Body of pancreas (tissue), 4 donors: ENCODE data around the gene MYO15B. TPM values are rescaled to one million over a fixed set of nuclear protein-coding genes. Genes with fewer than 3 reads are reported as not detected.
A peak's percentile ranks its signal among the peaks of the same experiment; 100 is the strongest.

Source experiments
- ATAC-seq: fragments of 150-250 bp; one replicate; pipeline ENCODE4 v1.9.1; 2016
- DNase-seq, 4 donors: peaks; one replicate each; pipeline ENCODE4 v3.0.0-alpha.2; 2019
- H3K27ac ChIP-seq, 4 donors: fragments of 200-600 bp; sonication (generic); 1 replicate in 3 of 4; 2 replicates in 1 of 4; pipeline versions ENCODE4 v1.5.1 to v1.6.1; 2016 to 2019; ENCODE audit warnings: mild to moderate bottlenecking in 1 of 4, mixed read lengths in 1 of 4, moderate library complexity in 1 of 4
- H3K27me3 ChIP-seq, 2 donors: fragments of 200-600 bp; sonication (generic); one replicate each; pipeline ENCODE4 v1.6.0; 2016; ENCODE audit warnings: mild to moderate bottlenecking in 1 of 2
- H3K36me3 ChIP-seq, 2 donors: fragments of 200-600 bp; sonication (generic); replicated peaks in 1 of 2; 2 replicates each; pipeline ENCODE4 v1.5.1; 2016; ENCODE audit warnings: low read depth in 2 of 2; ENCODE audit not compliant: insufficient read depth in 1 of 2
- H3K4me1 ChIP-seq: fragments of 200-600 bp; sonication (generic); one replicate; pipeline ENCODE4 v1.6.0; 2016
- H3K4me3 ChIP-seq, 2 donors: fragments of 200-600 bp; sonication (generic); 1 replicate in 1 of 2; 2 replicates in 1 of 2; pipeline ENCODE4 v1.5.1; 2016 to 2019
- H3K9me3 ChIP-seq, 3 donors: fragments of 200-600 bp; sonication (generic); 1 replicate in 2 of 3; 2 replicates in 1 of 3; pipeline ENCODE4 v1.5.1; 2016
- POLR2A ChIP-seq, 3 donors: fragments of 450-650 bp; IDR thresholded peaks; one replicate each; pipeline ENCODE4 v1.6.1; 2016; ENCODE audit warnings: antibody characterized with exemption in 3 of 3, mild to moderate bottlenecking in 2 of 3
- WGBS, 2 donors: methylation state at CpG; one replicate each; pipeline ENCODE4 v1.1.5; 2017; 5-methylcytosine and 5-hydroxymethylcytosine counted together
- intact Hi-C: fragments of 100-400 bp; cut with DNase I; formaldehyde crosslinking; loops from one replicate; pipeline ENCODE4 v1.15.1; 2023
- total RNA-seq, 2 donors: library from RNA; depleted of rRNA; stranded (reverse); fragments of >200 nt; gene quantifications; one replicate each; pipeline ENCODE4 v1.1.0, GENCODE V29; 2016
- TF ChIP-seq, protein P1 (sequence below), 7 experiments: fragments of 450-650 bp in 4 of 7; fragments of 200-600 bp in 3 of 7; sonication (generic) in 3 of 7; IDR thresholded peaks; one replicate each; pipeline ENCODE4 v1.5.1; 2016 to 2019; ENCODE audit warnings: antibody characterized with exemption in 7 of 7

Gene MYO15B
- total RNA-seq, 2 donors from 2014 or later = 61.2 to 183 TPM

DNA sequence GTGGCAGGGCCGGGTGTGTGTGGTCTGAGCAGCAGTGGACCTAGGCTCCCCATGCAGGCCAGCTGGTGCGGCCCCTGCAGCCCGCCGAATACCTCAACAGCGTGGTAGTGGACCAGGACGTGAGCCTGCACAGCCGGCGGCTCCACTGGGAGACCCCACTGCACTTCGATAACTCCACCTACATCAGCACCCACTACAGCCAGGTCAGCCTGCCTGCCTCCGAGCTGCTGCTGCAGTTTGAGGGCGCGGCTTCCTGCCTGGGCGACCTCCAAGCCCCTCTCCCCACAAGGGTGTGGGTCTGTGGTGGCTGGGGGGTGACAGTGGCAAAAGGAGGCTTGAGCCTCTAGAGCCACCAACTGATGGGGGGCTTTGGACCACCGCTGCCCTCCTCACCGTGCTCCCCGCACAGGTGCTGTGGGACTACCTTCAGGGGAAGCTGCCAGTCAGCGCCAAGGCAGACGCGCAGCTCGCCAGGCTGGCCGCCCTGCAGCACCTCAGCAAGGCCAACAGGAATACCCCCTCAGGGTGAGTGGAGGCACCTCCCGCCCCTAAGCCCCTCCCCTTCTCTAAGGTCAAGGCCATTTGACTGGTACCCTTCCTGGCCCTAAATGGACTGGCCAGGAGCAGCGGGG lies 37.2 kb downstream of the MYO15B start:
- H3K27me3 ChIP-seq = no peaks in the 10 kb centered on the region
- ATAC-seq (no peak), DNase-seq (no peak)
- H3K9me3 ChIP-seq = no peaks in the 10 kb centered on the region
- H3K27ac ChIP-seq = no peak overlapping the region
- H3K4me3 ChIP-seq = no peak overlapping the region
- H3K4me1 ChIP-seq = no peaks in the 10 kb centered on the region
- 60 to 81% methylated on average over 3 to 20 of the region's 23 CpGs for WGBS, 2 donors
- intact Hi-C loops = no loop called here
- no peaks in the 10 kb centered on the region for H3K36me3 ChIP-seq
- TF ChIP-seq, protein P1, sequence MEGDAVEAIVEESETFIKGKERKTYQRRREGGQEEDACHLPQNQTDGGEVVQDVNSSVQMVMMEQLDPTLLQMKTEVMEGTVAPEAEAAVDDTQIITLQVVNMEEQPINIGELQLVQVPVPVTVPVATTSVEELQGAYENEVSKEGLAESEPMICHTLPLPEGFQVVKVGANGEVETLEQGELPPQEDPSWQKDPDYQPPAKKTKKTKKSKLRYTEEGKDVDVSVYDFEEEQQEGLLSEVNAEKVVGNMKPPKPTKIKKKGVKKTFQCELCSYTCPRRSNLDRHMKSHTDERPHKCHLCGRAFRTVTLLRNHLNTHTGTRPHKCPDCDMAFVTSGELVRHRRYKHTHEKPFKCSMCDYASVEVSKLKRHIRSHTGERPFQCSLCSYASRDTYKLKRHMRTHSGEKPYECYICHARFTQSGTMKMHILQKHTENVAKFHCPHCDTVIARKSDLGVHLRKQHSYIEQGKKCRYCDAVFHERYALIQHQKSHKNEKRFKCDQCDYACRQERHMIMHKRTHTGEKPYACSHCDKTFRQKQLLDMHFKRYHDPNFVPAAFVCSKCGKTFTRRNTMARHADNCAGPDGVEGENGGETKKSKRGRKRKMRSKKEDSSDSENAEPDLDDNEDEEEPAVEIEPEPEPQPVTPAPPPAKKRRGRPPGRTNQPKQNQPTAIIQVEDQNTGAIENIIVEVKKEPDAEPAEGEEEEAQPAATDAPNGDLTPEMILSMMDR (IDR thresholded peaks at IDR 0.05) = no peak
- TF ChIP-seq POLR2A (IDR thresholded peaks at IDR 0.05) = no peak

- DNase-seq (peak in 2 of 4 donors; percentile 29 to 40), ATAC-seq (peak; percentile 51)
- Histone ChIP-seq H3K4me1 (no peaks in the 10 kb centered on the region), H3K4me3 (no peak overlapping the region), H3K9me3 (no peaks in the 10 kb centered on the region), H3K27ac (no peak overlapping the region), H3K36me3 (no peaks in the 10 kb centered on the region), H3K27me3 (no peaks in the 10 kb centered on the region)
- TF ChIP-seq, protein P1 (IDR thresholded peaks at IDR 0.05) = peak; percentile 13 to 51 (median 35)
- no peak for TF ChIP-seq POLR2A (IDR thresholded peaks at IDR 0.05)
- WGBS, 2 donors = 86 to 100% methylated on average over 1 to 15 of the region's 15 CpGs
- intact Hi-C loops = no loop called here
Observed at GRCh38 chr17:75625813-75626486, 38.4 kb downstream of the MYO15B start.

GRCh38 chr17:75626496-75627038 lies 39.0 kb downstream of the MYO15B start:
- ATAC-seq = no peak
- no peak for DNase-seq
- no peak for TF ChIP-seq POLR2A (IDR thresholded peaks at IDR 0.05)
- TF ChIP-seq, protein P1 (IDR thresholded peaks at IDR 0.05) = no peak
- Histone ChIP-seq H3K27ac (no peak overlapping the region), H3K4me1 (no peaks in the 10 kb centered on the region), H3K4me3 (no peak overlapping the region), H3K9me3 (no peaks in the 10 kb centered on the region), H3K27me3 (no peaks in the 10 kb centered on the region), H3K36me3 (no peaks in the 10 kb centered on the region)
- intact Hi-C loops = no loop called here
- 81 to 100% methylated on average over 1 to 11 of the region's 11 CpGs for WGBS, 2 donors

- Histone ChIP-seq H3K4me3 (no peak overlapping the region), H3K36me3 (no peaks in the 10 kb centered on the region), H3K9me3 (no peaks in the 10 kb centered on the region), H3K27ac (no peak overlapping the region), H3K4me1 (no peaks in the 10 kb centered on the region), H3K27me3 (no peaks in the 10 kb centered on the region)
- TF ChIP-seq, protein P1 (IDR thresholded peaks at IDR 0.05) = no peak
- no peak for TF ChIP-seq POLR2A (IDR thresholded peaks at IDR 0.05)
- no peak for ATAC-seq
- WGBS, 2 donors = 85 to 90% methylated on average over 6 to 10 of the region's 10 CpGs
- no peak for DNase-seq
- intact Hi-C loops = no loop called here
Observed at GRCh38 chr17:75627094-75627493, 39.5 kb downstream of the MYO15B start.
